H1 (cell line): Measurements from ENCODE around the gene CBX2. TPM values are rescaled to one million over a fixed set of nuclear protein-coding genes. Genes with fewer than 3 reads are reported as not detected.
A peak's percentile ranks its signal among the peaks of the same experiment; 100 is the strongest.

Source experiments
- CTCF ChIA-PET: fragments of 300-600 bp; sonication (Branson Sonifier 250); formaldehyde crosslinking; loops from one replicate; lab custom pipeline; 2021; ENCODE audit not compliant: partially characterized antibody; lab: Charles Lee
- POLR2A ChIA-PET: fragments of 300-600 bp; sonication (Branson Sonifier 250); formaldehyde crosslinking; loops from one replicate; lab custom pipeline; 2021; ENCODE audit warnings: inconsistent platforms; ENCODE audit not compliant: partially characterized antibody; lab: Charles Lee
- DNase-seq, 2 experiments: peaks; one replicate each; pipeline versions ENCODE4 v3.0.0 to v3.0.0-alpha.2; 2010 to 2022; ENCODE audit warnings: low spot score in 2 of 2, low read depth in 1 of 2, mixed read lengths in 1 of 2
- FAIRE-seq: peaks from 2 replicates; lab custom pipeline; 2011; peaks lifted over from hg19 to GRCh38; lab: Jason Lieb, UNC
- H2AFZ ChIP-seq: 2 replicates; pipeline ENCODE4 v1.8.1; 2012; ENCODE audit warnings: low read length, inconsistent platforms
- H2AK5ac ChIP-seq: 2 replicates; pipeline ENCODE4 v1.6.1; 2013; ENCODE audit warnings: low read depth, low read length
- H2BK120ac ChIP-seq: replicated peaks from 2 replicates; pipeline ENCODE3; 2013; ENCODE audit warnings: low read depth, low read length, inconsistent platforms
- H2BK12ac ChIP-seq: 2 replicates; pipeline ENCODE4 v1.6.1; 2013; ENCODE audit warnings: low read depth, low read length
- H2BK15ac ChIP-seq: 2 replicates; pipeline ENCODE4 v1.6.1; 2013; ENCODE audit warnings: low read length
- H2BK20ac ChIP-seq: 2 replicates; pipeline ENCODE4 v1.6.1; 2013; ENCODE audit warnings: low read length
- H2BK5ac ChIP-seq: 2 replicates; pipeline ENCODE4 v1.6.1; 2013; ENCODE audit warnings: low read depth, low read length
- H3K14ac ChIP-seq: 2 replicates; pipeline ENCODE4 v1.6.1; 2013; ENCODE audit warnings: inconsistent platforms; ENCODE audit not compliant: insufficient read length
- H3K18ac ChIP-seq: 2 replicates; pipeline ENCODE4 v1.6.1; 2013; ENCODE audit warnings: low read length; ENCODE audit errors: extremely low read depth
- H3K23ac ChIP-seq: 2 replicates; pipeline ENCODE4 v1.6.1; 2013; ENCODE audit warnings: inconsistent platforms; ENCODE audit not compliant: insufficient read length
- H3K23me2 ChIP-seq: 2 replicates; pipeline ENCODE4 v1.6.1; 2013; ENCODE audit warnings: low read depth, low read length
- H3K27ac ChIP-seq: 2 replicates; pipeline ENCODE4 v1.6.1; 2011; ENCODE audit warnings: low read depth, low read length, inconsistent platforms
- H3K27me3 ChIP-seq, 4 experiments: replicated peaks in 1 of 4; 1 replicate in 1 of 4; 2 replicates in 3 of 4; pipeline versions ENCODE4 v1.6.1 to v1.8.1; 2011 to 2013; ENCODE audit warnings: low read length in 3 of 4, mild to moderate bottlenecking in 3 of 4, inconsistent platforms in 2 of 4, mixed read lengths in 2 of 4, moderate library complexity in 1 of 4; ENCODE audit not compliant: control insufficient read depth in 3 of 4, insufficient read depth in 3 of 4; ENCODE audit errors: extremely low read depth in 1 of 4
- H3K36me3 ChIP-seq, 4 experiments: 2 replicates each; pipeline versions ENCODE4 v1.6.1 to v1.8.1; 2011 to 2013; ENCODE audit warnings: mild to moderate bottlenecking in 4 of 4, low read length in 3 of 4, moderate library complexity in 2 of 4, control low read depth in 1 of 4, inconsistent platforms in 1 of 4; ENCODE audit not compliant: insufficient read depth in 4 of 4, control insufficient read depth in 2 of 4
- H3K4ac ChIP-seq: replicated peaks from 2 replicates; pipeline ENCODE3; 2013; ENCODE audit warnings: low read length, low read depth, mixed read lengths, inconsistent platforms; ENCODE audit not compliant: insufficient read length
- H3K4me1 ChIP-seq, 4 experiments: replicated peaks in 1 of 4; 1 replicate in 1 of 4; 2 replicates in 3 of 4; pipeline versions ENCODE4 v1.6.1 to v1.8.1; 2011 to 2013; ENCODE audit warnings: low read length in 3 of 4, inconsistent platforms in 2 of 4, mixed read lengths in 1 of 4; ENCODE audit not compliant: insufficient read depth in 4 of 4, control insufficient read depth in 3 of 4
- H3K4me2 ChIP-seq, 2 experiments: 2 replicates each; pipeline versions ENCODE4 v1.6.1 to v1.8.1; 2011 to 2013; ENCODE audit warnings: low read depth in 2 of 2, low read length in 2 of 2, control low read depth in 1 of 2, inconsistent platforms in 1 of 2, mild to moderate bottlenecking in 1 of 2; ENCODE audit not compliant: insufficient read depth in 1 of 2
- H3K4me3 ChIP-seq, 4 experiments: fragments of 200-600, 300-600 bp in 1 of 4; sonication (generic), shearing (Covaris generic), sonication (Bioruptor Twin) in 1 of 4; 2 replicates each; pipeline versions ENCODE4 v1.5.1 to v1.8.1; 2011 to 2016; ENCODE audit warnings: low read length in 4 of 4, low read depth in 3 of 4, control low read depth in 2 of 4, inconsistent platforms in 2 of 4, mild to moderate bottlenecking in 2 of 4, mixed read lengths in 1 of 4, moderate library complexity in 1 of 4; ENCODE audit not compliant: insufficient read depth in 2 of 4; ENCODE audit errors: extremely low read depth in 1 of 4
- H3K56ac ChIP-seq: replicated peaks from 2 replicates; pipeline ENCODE3; 2013; ENCODE audit warnings: low read depth, mild to moderate bottlenecking, mixed read lengths, low read length, inconsistent platforms; ENCODE audit not compliant: insufficient read length
- H3K79me1 ChIP-seq: 2 replicates; pipeline ENCODE4 v1.6.1; 2013; ENCODE audit warnings: low read depth, low read length, control low read depth
- H3K79me2 ChIP-seq, 2 experiments: 2 replicates each; pipeline versions ENCODE4 v1.6.1 to v1.8.1; 2012 to 2013; ENCODE audit warnings: low read length in 2 of 2, mild to moderate bottlenecking in 2 of 2, inconsistent platforms in 1 of 2; ENCODE audit not compliant: insufficient read depth in 2 of 2, control insufficient read depth in 1 of 2
- H3K9ac ChIP-seq, 4 experiments: replicated peaks in 1 of 4; 1 replicate in 1 of 4; 2 replicates in 3 of 4; pipeline versions ENCODE4 v1.6.1 to v1.8.1; 2011 to 2013; ENCODE audit warnings: low read depth in 3 of 4, low read length in 3 of 4, control low read depth in 2 of 4, mild to moderate bottlenecking in 2 of 4, moderate library complexity in 2 of 4, inconsistent platforms in 1 of 4; ENCODE audit errors: extremely low read depth in 1 of 4
- H3K9me3 ChIP-seq, 2 experiments: 2 replicates each; pipeline versions ENCODE4 v1.6.1 to v1.8.1; 2012 to 2013; ENCODE audit warnings: mild to moderate bottlenecking in 2 of 2, moderate library complexity in 2 of 2, control low read depth in 1 of 2, inconsistent platforms in 1 of 2, low read depth in 1 of 2, low read length in 1 of 2, mixed read lengths in 1 of 2; ENCODE audit not compliant: insufficient read depth in 2 of 2
- H4K20me1 ChIP-seq, 2 experiments: replicated peaks in 1 of 2; 2 replicates each; pipeline versions ENCODE3 to v1.8.1; 2011 to 2013; ENCODE audit warnings: inconsistent platforms in 2 of 2, low read length in 2 of 2, mild to moderate bottlenecking in 1 of 2; ENCODE audit not compliant: insufficient read depth in 2 of 2, control insufficient read depth in 1 of 2
- H4K5ac ChIP-seq: 2 replicates; pipeline ENCODE4 v1.6.1; 2013; ENCODE audit warnings: low read length, low read depth, mixed read lengths, inconsistent platforms; ENCODE audit not compliant: insufficient read length
- H4K8ac ChIP-seq: 2 replicates; pipeline ENCODE4 v1.8.0; 2013; ENCODE audit warnings: mild to moderate bottlenecking, moderate library complexity, low read length, inconsistent platforms; ENCODE audit not compliant: insufficient read depth; ENCODE audit errors: extremely low read depth
- H4K91ac ChIP-seq: replicated peaks from 2 replicates; pipeline ENCODE3; 2013; ENCODE audit warnings: low read length, mixed read lengths, inconsistent platforms; ENCODE audit not compliant: insufficient read length
- ATF3 ChIP-seq: IDR thresholded peaks from 2 replicates; pipeline ENCODE4 v1.6.1; 2011; ENCODE audit warnings: low read depth, mild to moderate bottlenecking, low read length; ENCODE audit not compliant: insufficient read depth
- BACH1 ChIP-seq: IDR thresholded peaks from 2 replicates; pipeline ENCODE4 v1.6.1; 2012; ENCODE audit warnings: low read length, improper control_type of control experiment
- GABPA ChIP-seq: IDR thresholded peaks from 2 replicates; pipeline ENCODE4 v1.6.1; 2011; ENCODE audit warnings: mild to moderate bottlenecking, low read length, moderate library complexity, borderline replicate concordance; ENCODE audit not compliant: insufficient read depth
- KDM4A ChIP-seq: IDR thresholded peaks from one replicate; pipeline ENCODE4 v1.7.1; 2012; ENCODE audit warnings: low read depth, mild to moderate bottlenecking, moderate library complexity, low read length, inconsistent platforms; ENCODE audit not compliant: severe bottlenecking
- POLR2A ChIP-seq, 2 experiments: IDR thresholded peaks; 1 replicate in 1 of 2; 2 replicates in 1 of 2; pipeline ENCODE4 v1.6.1; 2011; ENCODE audit warnings: low read depth in 2 of 2, low read length in 2 of 2, mild to moderate bottlenecking in 2 of 2; ENCODE audit errors: control extremely low read depth in 1 of 2
- RAD21 ChIP-seq, 2 experiments: IDR thresholded peaks in 1 of 2; conservative IDR thresholded peaks in 1 of 2; 2 replicates each; pipeline ENCODE4 v1.6.1; 2011; ENCODE audit warnings: low read depth in 2 of 2, low read length in 2 of 2, improper control_type of control experiment in 1 of 2, inconsistent platforms in 1 of 2, mild to moderate bottlenecking in 1 of 2, moderate library complexity in 1 of 2
- RBBP5 ChIP-seq: IDR thresholded peaks from 2 replicates; pipeline ENCODE4 v1.7.1; 2012; ENCODE audit warnings: low read depth, mild to moderate bottlenecking, inconsistent platforms, low read length, moderate library complexity, borderline replicate concordance
- RFX5 ChIP-seq: IDR thresholded peaks from 2 replicates; pipeline ENCODE4 v1.6.1; 2011; ENCODE audit warnings: low read depth, low read length, improper control_type of control experiment, borderline replicate concordance
- RXRA ChIP-seq: IDR thresholded peaks from 2 replicates; pipeline ENCODE4 v1.6.1; 2011; ENCODE audit warnings: low read depth, mild to moderate bottlenecking, low read length, moderate library complexity; ENCODE audit not compliant: insufficient read depth
- WGBS, 2 experiments: shearing (Covaris generic) in 1 of 2; methylation state at CpG; one replicate each; pipeline versions ENCODE4 v1.1.6 to v1.1.7; 2013 to 2015; ENCODE audit warnings: low lambda C conversion rate in 2 of 2, mixed read lengths in 2 of 2, inconsistent platforms in 1 of 2, low coverage in 1 of 2, missing lambda C conversion rate in 1 of 2; ENCODE audit not compliant: insufficient replicate concordance in 2 of 2, insufficient coverage in 1 of 2, insufficient read length in 1 of 2; ENCODE audit errors: extremely low coverage in 1 of 2, missing lambda C conversion rate in 1 of 2; 5-methylcytosine and 5-hydroxymethylcytosine counted together
- polyA plus RNA-seq, 7 experiments: library from polyadenylated mRNA; depleted of rRNA in 3 of 7; stranded (reverse) in 5 of 7; unstranded in 2 of 7; fragments of >200 nt in 5 of 7; fragments of 200-250 nt in 2 of 7; gene quantifications; 1 replicate in 5 of 7; 2 replicates in 1 of 7; 4 replicates in 1 of 7; pipeline versions ENCODE4 v1.2.1 to v1.2.3, GENCODE V29; 2011 to 2013; ENCODE audit warnings: missing spikeins in 2 of 7, mixed read lengths in 2 of 7
- total RNA-seq: library from RNA; stranded (reverse); fragmentation: NEBNext Ultra II Directional; extraction: Animal tissue kit (Norgen Biotek cat#: 25700); gene quantifications from 2 replicates; pipeline ENCODE4 v1.2.1, GENCODE V29; 2021

The CBX2 gene
- total and polyA plus RNA-seq, 2 of the 8 experiments (the other 6 are each of a cell fraction or from before 2014, with no cell fraction given) = 64.3 to 83.9 TPM

GRCh38 chr17:79798299-79799173, 20.6 kb downstream of the CBX2 start:
- Histone ChIP-seq H2BK15ac (peak overlapping the region; percentile 92; the same call in 1 of the 2 replicates), H3K23ac (no peak overlapping the region), H3K56ac (no peak overlapping the region), H3K18ac (peak overlapping the region; percentile 62), H2BK120ac (no peak overlapping the region), H4K5ac (no peak overlapping the region), H3K9me3 (peaks cover 0 to 7% of the 10 kb centered on the region in 2 experiments; a peak in 3 of 4 replicates), H3K9ac (no peak overlapping the region; a peak in 1 of 7 replicates), H4K8ac (no peak overlapping the region; the same call in 1 of the 2 replicates), H2BK20ac (peak overlapping the region; percentile 90), H4K20me1 (peaks cover 12 to 21% of the 10 kb centered on the region in 2 experiments), H3K4ac (peak overlapping the region; percentile 41), H3K27me3 (peaks cover 82 to 92% (median 90%) of the 10 kb centered on the region in 4 experiments), H3K4me2 (peak overlapping the region; percentile 59 to 70), H2BK12ac (peak overlapping the region; percentile 85), H3K4me3 (peak overlapping the region; percentile 9 to 51 (median 24); a peak in 7 of 8 replicates), H3K23me2 (peaks cover 3% of the 10 kb centered on the region), H2AK5ac (no peak overlapping the region), H3K79me1 (no peaks in the 10 kb centered on the region), H4K91ac (peak overlapping the region; percentile 35), H3K36me3 (peaks cover 0 to 12% (median 0%) of the 10 kb centered on the region in 4 experiments; a peak in 1 of 8 replicates), H2BK5ac (peak overlapping the region; percentile 26; the same call in 1 of the 2 replicates), H3K14ac (no peak overlapping the region), H2AFZ (no peak overlapping the region), H3K79me2 (no peaks in the 10 kb centered on the region), H3K27ac (no peak overlapping the region), H3K4me1 (peaks cover 8 to 57% (median 40%) of the 10 kb centered on the region in 4 experiments)
- peak in 1 of 2 experiments; percentile 66 for DNase-seq
- 5% methylated on average over 60 of the region's 70 CpGs; no CpG with 5 or more reads in 1 of the 2 experiments for WGBS, 2 experiments
- CTCF ChIA-PET = interaction anchor here (1.2 to 19.1 kb wide), 6 partner anchors 8 to 57 kb away, joined by 3 to 576 read pairs (median 20); partner anchors contain the start of gene CBX4
- POLR2A ChIA-PET = interaction anchor here (0.8 to 24.0 kb wide), 12 partner anchors 9 to 194 kb away, joined by 3 to 374 read pairs (median 6); partner anchors contain the start of genes CBX2 and CBX4
- no peak for FAIRE-seq
- TF ChIP-seq RFX5 = no peak
- TF ChIP-seq POLR2A (IDR thresholded peaks at IDR 0.05; ENCODE audit: control extremely low read depth in 1 of 2, low read depth in 2 of 2, low read length in 2 of 2) = no peak
- TF ChIP-seq RXRA = no peak
- no peak for TF ChIP-seq BACH1
- TF ChIP-seq RBBP5 = no peak
- no peak for TF ChIP-seq ATF3
- peak; percentile 46 for TF ChIP-seq KDM4A
- TF ChIP-seq GABPA = 0 out of 2 replicates have a peak, but pooled peaks have one; percentile 23
- no peak for TF ChIP-seq RAD21 (IDR thresholded peaks at IDR 0.05 in 1 of 2, conservative IDR thresholded peaks at IDR 0.05 in 1 of 2; ENCODE audit: low read depth in 2 of 2, low read length in 2 of 2)
